ENCODE measurements around the gene CENPP.

DNA sequence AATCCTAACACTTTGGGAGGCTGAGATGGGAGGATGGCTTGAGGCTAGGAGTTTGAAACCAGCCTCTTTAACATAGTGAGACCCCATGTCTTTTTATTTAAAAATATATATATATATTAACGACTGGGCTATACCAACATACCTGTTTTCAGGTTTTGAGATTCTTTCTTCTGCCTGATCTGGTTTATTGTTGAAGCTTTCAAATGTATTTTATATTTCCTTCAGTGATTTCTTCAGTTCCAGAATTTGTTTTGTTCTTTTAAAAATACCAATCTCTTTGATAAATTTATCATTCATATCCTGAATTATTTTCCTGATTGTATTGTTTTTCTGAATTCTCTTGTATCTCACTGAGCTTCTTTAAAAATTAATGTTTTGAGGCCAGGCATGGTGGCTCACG is 47.4 kb downstream of the CENPP start:
- TF ChIP-seq, protein P1, sequence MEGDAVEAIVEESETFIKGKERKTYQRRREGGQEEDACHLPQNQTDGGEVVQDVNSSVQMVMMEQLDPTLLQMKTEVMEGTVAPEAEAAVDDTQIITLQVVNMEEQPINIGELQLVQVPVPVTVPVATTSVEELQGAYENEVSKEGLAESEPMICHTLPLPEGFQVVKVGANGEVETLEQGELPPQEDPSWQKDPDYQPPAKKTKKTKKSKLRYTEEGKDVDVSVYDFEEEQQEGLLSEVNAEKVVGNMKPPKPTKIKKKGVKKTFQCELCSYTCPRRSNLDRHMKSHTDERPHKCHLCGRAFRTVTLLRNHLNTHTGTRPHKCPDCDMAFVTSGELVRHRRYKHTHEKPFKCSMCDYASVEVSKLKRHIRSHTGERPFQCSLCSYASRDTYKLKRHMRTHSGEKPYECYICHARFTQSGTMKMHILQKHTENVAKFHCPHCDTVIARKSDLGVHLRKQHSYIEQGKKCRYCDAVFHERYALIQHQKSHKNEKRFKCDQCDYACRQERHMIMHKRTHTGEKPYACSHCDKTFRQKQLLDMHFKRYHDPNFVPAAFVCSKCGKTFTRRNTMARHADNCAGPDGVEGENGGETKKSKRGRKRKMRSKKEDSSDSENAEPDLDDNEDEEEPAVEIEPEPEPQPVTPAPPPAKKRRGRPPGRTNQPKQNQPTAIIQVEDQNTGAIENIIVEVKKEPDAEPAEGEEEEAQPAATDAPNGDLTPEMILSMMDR (IDR thresholded peaks at IDR 0.05; ENCODE audit: insufficient read depth, low read length, poor library complexity, severe bottlenecking), result no peak
- TF ChIP-seq EZH2phosphoT487 (conservative IDR thresholded peaks at IDR 0.05; ENCODE audit: low read length), result no peak
